GM19043 (cell line): Measurements from ENCODE around the gene SLC6A6.

ENCODE experiments used
- ATAC-seq: cut with Tn5 transposase; IDR thresholded peaks from one replicate; pipeline ENCODE4 v1.9.1; 2021; ENCODE audit warnings: low read depth; ENCODE audit not compliant: unreplicated experiment

SLC6A6 gene

DNA sequence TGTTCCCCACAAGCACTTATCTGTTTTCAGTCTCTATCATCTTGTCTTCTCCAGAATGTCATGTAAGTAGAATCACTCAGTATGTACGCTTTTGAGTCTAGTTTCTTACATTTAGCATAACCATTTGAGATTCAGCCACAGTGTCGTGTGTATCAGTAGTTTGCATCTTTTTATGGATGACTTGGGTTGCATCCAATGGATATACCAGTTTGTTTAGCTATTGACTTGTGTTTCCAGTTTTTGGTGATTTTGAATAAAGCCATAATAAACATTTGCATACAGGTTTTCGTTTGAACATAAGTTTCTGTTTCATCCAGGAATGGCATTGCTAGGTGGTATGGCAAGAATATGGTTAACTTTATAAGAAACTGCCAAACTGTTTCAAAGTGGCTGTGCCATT, 125.7 kb downstream of the SLC6A6 start:
- no peak for ATAC-seq

DNA sequence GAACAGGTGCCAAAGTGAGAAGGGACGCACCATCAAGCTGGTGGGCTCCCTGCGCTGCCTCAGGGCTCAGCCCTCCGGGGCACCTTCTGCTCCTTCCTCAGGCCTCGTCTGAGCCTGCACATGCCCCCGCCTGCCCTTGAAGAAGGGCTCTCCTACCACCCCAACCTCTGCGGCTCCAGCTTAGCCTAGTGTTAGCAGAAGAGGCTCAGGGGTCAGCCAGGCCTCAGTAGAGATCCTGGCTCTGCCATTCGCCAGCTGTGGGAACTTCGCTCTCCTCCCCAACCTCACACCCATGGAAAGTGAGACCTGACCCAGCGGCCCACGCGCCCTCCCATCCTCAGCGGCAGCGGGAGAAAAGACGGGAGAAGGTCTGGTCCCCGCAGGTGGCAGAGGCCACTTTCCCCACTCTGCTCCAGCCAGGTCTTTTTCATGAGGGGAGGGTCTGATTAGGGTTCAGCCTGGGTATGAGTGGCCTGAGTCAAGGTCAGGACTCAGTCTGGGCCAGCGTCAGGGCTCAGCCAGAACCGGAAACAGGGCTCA, 129.5 kb downstream of the SLC6A6 start:
- no peak for ATAC-seq

DNA sequence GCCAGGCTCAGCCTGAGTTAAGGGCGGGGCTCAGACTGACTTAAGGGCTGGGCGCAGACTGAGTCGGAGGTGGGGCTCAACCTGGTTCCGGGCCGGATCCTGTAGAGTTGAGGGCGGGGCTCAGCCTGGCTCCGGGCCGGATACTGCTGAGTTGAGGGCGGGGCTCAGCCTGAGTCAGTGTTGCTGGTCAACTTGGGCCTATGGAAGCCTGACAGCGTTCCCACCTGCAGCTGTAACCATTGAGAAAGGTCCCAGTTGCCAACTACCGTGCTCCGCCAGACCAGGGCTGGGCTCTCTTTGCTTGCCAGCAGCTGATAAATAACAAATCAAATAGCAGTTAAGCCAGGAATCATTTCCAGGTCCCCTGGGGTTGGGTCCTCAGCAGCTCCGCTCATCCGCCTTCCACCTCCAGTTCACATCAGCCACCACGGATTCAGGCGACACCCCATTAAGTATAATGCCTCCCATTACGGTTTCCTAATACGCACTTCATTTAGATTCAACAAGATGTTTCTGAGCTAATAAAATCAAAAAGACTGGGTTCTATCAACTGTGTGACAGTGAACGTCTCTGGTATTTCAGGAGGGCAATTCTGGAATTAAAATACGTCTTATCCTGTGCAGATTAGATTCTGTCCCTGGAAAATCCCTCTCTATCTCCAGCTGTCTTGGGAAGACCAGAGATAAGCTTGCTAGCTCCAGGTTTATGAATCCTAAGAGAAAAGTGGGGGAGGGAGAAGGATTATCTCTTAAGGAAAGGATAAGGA, 130.5 kb downstream of the SLC6A6 start:
- no peak for ATAC-seq

DNA sequence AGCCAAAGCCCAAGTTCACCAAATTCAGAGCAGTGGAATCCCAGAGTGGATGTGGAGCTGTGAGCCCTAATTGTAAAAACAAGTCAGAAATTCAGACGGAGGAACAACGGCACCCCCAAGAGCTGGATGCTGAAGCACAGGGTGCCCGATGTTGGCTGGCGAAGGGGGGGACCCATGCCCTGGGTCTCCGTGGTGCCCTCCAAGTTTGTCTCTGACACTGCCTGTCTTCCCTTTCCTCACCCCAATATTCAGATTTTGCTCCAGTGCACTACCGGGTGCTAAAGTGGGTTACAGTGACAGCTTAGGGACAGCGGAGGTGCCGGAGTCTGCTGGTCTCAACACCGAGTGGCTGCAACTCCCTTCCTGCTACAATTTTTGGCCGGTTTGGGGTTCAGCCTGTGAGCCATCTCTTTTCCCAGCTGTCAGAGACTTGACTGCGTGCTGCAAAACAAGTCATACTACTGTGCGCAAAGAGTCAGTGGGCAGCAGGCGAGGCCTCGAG, 131.1 kb downstream of the SLC6A6 start:
- ATAC-seq = no peak

DNA sequence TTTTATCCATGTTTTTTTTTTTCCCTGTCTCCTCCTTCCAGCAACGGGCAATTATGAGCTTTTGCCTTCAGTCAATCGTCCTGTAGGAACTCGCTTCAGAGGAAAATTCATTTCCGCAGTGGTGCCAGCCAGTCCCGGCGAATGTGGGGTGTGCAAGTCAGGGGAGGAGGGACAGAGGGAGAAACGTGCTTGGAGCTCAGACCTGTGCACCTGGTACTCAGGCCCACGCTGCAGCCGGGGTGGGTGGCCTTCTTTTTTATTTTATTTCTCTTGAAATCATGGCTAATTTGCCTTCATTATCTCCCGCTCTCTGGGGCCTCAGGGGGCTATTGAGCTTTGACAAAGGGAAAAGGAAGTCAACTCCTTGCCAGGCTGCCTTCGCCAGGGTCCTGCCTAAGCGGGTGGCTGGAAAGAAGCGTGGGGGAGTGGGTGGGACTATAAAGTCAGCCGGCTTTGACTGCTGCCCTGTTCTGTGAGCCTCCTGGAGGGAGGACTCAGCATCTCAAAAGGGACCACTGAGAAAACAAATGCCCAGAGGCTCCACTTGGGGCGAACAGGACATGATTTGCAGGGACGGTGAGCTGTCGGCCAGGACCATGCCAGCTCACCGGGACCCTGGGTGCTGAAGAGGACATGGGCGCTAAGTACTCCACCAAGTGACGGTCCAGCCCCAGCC, 132.2 kb downstream of the SLC6A6 start:
- no peak for ATAC-seq

DNA sequence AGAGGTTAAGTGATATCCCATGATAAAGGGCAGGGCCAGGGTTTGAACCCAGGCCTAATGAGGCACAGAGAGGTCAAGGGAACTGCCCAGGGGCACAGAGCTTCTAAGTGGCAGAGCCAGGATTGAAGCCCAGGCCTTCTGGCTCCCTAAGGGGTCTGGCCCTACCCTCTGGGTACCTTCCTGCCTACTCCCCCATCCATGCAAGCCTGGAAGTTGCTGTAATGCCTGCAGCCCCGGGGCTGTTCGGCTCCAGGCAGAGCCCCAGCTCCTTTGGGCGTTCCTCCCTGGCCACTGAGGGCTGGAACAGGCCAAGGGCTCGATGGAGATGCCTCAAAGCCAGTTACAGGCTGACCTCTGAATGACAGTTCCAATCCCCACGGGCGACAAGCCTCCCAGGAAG, 133.2 kb downstream of the SLC6A6 start:
- ATAC-seq = no peak

DNA sequence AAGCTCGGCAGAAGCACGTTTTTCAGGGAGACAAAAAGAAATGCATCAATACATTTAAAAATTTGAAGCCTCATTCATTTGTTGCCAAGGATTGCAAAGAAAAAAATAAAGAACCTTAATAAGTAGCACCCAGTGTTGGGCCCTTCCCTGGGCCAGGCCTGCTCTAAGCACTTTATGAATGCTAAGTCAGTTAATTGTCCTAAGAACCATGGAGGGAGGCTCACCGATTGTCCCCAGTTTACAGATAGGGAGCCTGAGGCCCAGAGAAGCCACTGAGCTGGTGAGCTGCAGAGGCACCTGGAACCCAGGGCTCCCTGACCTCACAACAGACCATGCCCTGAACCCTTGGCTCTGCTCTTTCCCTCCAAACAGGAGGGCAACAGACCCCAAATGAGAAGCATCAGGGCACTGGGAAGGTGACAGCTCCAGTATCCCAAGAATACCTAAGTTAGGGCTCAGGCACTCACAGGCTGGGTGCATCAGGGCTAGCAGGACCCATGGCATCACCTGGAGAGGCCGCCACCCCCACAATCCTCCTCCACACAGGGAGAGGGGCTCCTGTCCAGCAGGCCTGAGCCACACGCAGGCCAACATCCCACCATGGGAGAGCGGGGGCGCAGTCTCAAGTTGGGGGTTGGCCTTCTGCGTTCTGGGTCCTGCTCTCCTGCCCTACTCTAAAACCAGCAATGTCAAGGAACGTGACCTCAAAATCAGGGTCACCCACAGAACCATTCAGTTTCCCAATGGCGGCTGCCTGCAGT, 133.8 kb downstream of the SLC6A6 start:
- ATAC-seq = no peak

DNA sequence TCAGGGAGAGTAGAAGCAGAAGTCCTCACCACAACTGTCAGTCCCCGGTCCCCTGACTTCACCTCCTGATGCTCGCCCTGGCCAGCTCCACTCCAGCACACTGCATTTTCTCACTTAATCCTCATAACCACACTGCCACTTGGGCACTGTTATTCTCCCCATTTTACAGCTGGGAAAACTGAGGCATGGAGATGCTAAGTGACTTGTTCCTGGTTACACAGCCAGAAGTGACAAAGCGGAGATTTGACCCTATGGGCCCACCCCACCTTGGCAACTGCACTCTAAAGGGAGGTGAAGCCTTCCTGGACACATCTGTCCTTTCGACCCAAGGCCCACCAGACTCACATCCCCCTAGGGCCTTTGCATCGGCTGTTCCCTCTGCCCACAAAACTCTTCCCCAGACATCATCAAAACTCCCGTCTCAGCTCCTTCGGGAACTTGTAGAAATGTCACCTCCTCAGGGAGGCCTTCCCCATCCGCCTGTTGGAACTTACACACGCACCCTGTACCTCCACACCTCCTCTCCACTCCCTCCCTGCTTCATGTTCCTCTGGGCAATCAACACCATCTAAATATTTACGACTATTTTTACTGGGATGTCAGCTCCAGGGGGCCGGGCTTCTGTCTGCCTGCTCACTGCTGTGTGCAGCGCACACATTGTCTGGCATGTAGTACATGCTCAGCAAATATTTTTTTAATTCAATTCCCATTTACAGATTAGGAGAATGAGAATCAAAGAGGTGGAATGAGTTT, 134.6 kb downstream of the SLC6A6 start:
- no peak for ATAC-seq

DNA sequence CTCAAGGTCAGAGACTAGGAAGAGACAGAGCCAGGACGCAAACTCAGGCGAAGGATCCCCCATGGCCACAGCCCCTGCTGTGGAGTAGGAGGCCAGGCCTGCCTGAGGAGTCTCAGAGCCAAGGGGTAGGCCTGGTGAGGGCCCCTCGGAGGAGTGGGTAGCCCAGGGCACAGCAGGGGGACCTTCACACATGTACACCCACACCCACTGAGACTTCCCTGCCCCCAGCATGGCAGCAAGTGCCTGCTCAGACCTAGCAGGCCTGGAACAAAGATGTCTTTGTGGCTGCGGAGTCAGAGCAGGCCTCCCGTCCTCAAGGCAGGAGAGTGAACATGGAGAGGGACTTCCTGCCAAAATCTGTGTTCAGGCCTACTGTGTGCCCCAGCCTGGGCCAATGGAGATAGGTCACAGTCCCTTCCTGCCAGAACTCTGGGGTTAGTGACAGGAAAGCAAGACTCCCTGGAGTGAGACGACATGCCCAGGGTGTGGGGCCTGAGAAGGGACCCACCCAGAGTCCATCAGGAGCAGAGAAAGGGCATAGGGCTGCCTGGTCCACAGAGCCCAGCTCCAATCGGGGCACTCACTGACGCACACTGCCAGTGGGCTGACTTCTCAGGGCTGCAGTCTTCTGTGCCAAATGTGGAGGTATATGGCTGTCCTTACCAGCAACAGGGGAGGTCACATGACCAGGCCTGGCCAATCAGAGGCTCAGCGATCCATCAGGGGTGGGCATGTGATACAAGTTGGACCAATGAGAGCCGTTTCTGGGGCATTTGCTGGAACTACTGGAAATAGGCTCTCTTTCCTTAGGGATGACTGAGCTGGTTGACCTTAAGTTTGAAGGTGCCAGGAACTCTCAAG, 135.4 kb downstream of the SLC6A6 start:
- ATAC-seq = no peak

DNA sequence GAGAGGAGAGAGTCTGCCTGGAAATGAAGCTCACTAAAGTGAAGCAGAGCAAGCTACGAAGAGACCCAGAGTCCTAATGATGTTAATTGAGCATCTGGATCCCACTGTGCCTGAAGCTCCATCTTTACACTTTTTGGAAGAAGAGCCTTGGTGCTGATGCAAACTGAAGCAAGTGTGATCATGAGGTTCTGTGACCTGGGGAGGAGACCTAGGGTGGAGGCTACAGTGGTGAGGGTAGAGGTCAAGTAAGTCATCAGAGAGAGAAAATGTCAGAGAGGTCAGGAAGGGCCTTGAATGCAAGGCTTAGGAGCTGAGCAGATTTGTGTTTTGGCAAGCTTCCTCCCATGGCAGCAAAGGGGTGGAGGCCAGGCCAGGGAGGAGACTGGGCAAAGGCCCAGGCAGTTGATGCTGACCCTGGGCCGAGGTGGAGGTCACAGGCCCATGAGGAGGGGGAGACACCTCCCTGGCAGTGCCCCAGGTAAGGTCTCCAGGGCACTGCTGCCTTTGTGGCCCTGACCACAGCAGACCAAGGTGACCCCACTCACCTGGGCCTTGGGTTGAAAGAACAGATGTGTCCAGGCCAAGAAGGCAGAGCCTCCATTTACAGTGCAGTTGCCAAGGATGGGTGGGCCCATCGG, 136.2 kb downstream of the SLC6A6 start:
- no peak for ATAC-seq
